GM12878 (cell line): ENCODE data around the gene COL18A1. TPM values are rescaled to one million over a fixed set of nuclear protein-coding genes. Genes with fewer than 3 reads are reported as not detected.

Experiments
- ATAC-seq: fragments of 200-7000 bp; cut with Tn5 transposase; 3 replicates; pipeline ENCODE4 v1.9.1; 2020; ENCODE audit warnings: mild to moderate bottlenecking, moderate library complexity
- BruUV-seq: library from RNA; stranded (reverse); fragments of 400-500 nt; replicated peaks from 2 replicates; lab custom pipeline; 2021; lab: Mats Ljungman, UMichigan
- CTCF ChIA-PET: fragments of 300-600 bp; sonication (Branson Sonifier 250); formaldehyde crosslinking; extraction: SDS; loops from one replicate; lab custom pipeline; 2021; ENCODE audit warnings: inconsistent platforms; lab: Yijun Ruan, JAX
- POLR2A ChIA-PET: fragments of 350-600 bp; formaldehyde crosslinking; extraction: SDS; loops from one replicate; lab custom pipeline; 2021; ENCODE audit warnings: inconsistent platforms; lab: Charles Lee
- RAD21 ChIA-PET: fragments of 300-600 bp; sonication (Branson Sonifier 250); formaldehyde crosslinking; loops from one replicate; lab custom pipeline; 2023; ENCODE audit warnings: antibody characterized with exemption; ENCODE audit not compliant: unreplicated experiment; lab: Charles Lee
- SMC1A ChIA-PET: fragments of 300-600 bp; sonication (Branson Sonifier 250); formaldehyde crosslinking; loops from one replicate; lab custom pipeline; 2023; ENCODE audit not compliant: unreplicated experiment, uncharacterized antibody; lab: Charles Lee
- DNase-seq: peaks from one replicate; pipeline ENCODE4 v3.0.0-alpha.2; 2011; ENCODE audit warnings: low read depth, low spot score
- FAIRE-seq: peaks from 3 replicates; lab custom pipeline; 2011; peaks lifted over from hg19 to GRCh38; lab: Jason Lieb, UNC
- H2AFZ ChIP-seq: 2 replicates; pipeline ENCODE4 v1.6.0; 2011; ENCODE audit warnings: low read depth, low read length, control low read depth; ENCODE audit not compliant: control insufficient read depth
- H3K27ac ChIP-seq: 2 replicates; pipeline ENCODE4 v1.5.1; 2011; ENCODE audit warnings: control low read depth; ENCODE audit not compliant: control insufficient read depth, insufficient read depth
- H3K27me3 ChIP-seq, 2 experiments: replicated peaks in 1 of 2; 2 replicates each; pipeline versions ENCODE4 v1.6.0 to v1.6.1; 2011; ENCODE audit warnings: low read length in 1 of 2; ENCODE audit not compliant: control insufficient read depth in 2 of 2, insufficient read depth in 2 of 2
- H3K36me3 ChIP-seq, 2 experiments: 2 replicates each; pipeline ENCODE4 v1.5.1; 2011; ENCODE audit warnings: low read length in 1 of 2; ENCODE audit not compliant: control insufficient read depth in 2 of 2, insufficient read depth in 2 of 2
- H3K4me1 ChIP-seq: 2 replicates; pipeline ENCODE4 v1.6.1; 2011; ENCODE audit warnings: mild to moderate bottlenecking, low read length, moderate library complexity, mixed read lengths; ENCODE audit not compliant: control insufficient read depth, insufficient read depth
- H3K4me2 ChIP-seq: 2 replicates; pipeline ENCODE4 v1.6.0; 2011; ENCODE audit warnings: control low read depth; ENCODE audit not compliant: control insufficient read depth, insufficient read depth
- H3K4me3 ChIP-seq: fragments of 200-600 bp; sonication (generic); 2 replicates; pipeline ENCODE4 v1.5.1; 2016
- H3K79me2 ChIP-seq: 2 replicates; pipeline ENCODE4 v1.6.0; 2011; ENCODE audit warnings: low read length; ENCODE audit not compliant: control insufficient read depth, insufficient read depth
- H3K9ac ChIP-seq: 2 replicates; pipeline ENCODE4 v1.8.0; 2011; ENCODE audit warnings: low read length, control low read depth, mixed read lengths; ENCODE audit not compliant: control insufficient read depth, insufficient read depth
- H3K9me3 ChIP-seq: replicated peaks from 3 replicates; pipeline ENCODE4 v1.5.1; 2011; ENCODE audit warnings: mild to moderate bottlenecking, low read length; ENCODE audit not compliant: control insufficient read depth, insufficient read depth
- H4K20me1 ChIP-seq: 2 replicates; pipeline ENCODE4 v1.6.0; 2011; ENCODE audit not compliant: control insufficient read depth, insufficient read depth
- SMARCA5 ChIP-seq: fragments of 450-650 bp; IDR thresholded peaks from 2 replicates; pipeline ENCODE4 v1.6.1; 2017; ENCODE audit warnings: mild to moderate bottlenecking
- SUZ12 ChIP-seq: fragments of 200-600 bp; sonication (generic); IDR thresholded peaks from one replicate; pipeline ENCODE4 v1.6.1; 2018; ENCODE audit warnings: antibody characterized with exemption, mild to moderate bottlenecking; ENCODE audit not compliant: unreplicated experiment
- TARDBP ChIP-seq: IDR thresholded peaks from 2 replicates; pipeline ENCODE4 v1.6.1; 2016; ENCODE audit warnings: borderline replicate concordance
- TBL1XR1 ChIP-seq: IDR thresholded peaks from 2 replicates; pipeline ENCODE4 v1.6.1; 2012; ENCODE audit warnings: low read depth, low read length, improper control_type of control experiment
- WGBS: methylation state at CpG from one replicate; pipeline ENCODE4 v1.1.6; 2016; ENCODE audit warnings: low lambda C conversion rate; ENCODE audit not compliant: insufficient replicate concordance, insufficient coverage; ENCODE audit errors: missing lambda C conversion rate; 5-methylcytosine and 5-hydroxymethylcytosine counted together
- in situ Hi-C: fragments of 300-500 bp; cut with MboI; formaldehyde crosslinking; loops from 9 replicates; pipeline ENCODE4 v1.14.3; 2018; ENCODE audit warnings: mixed read lengths
- intact Hi-C: fragments of 100-400 bp; cut with micrococcal nuclease; formaldehyde crosslinking; loops from one replicate; pipeline ENCODE4 v1.14.2; 2022; ENCODE audit not compliant: unreplicated experiment
- polyA plus RNA-seq, 11 experiments: library from polyadenylated mRNA; depleted of rRNA in 4 of 11; unstranded in 6 of 11; stranded (reverse) in 5 of 11; fragments of >200 nt; fragmentation: Nextera tagmentation in 4 of 11; fragmentation: Illumina TruSeq in 1 of 11; extraction: Ambion mirVana in 4 of 11; extraction: Trizol in 1 of 11; gene quantifications; 1 replicate in 1 of 11; 2 replicates in 10 of 11; pipeline versions ENCODE4 v1.2.1 to v1.2.3, GENCODE V29; 2011 to 2016; ENCODE audit warnings: inconsistent platforms in 2 of 11, missing spikeins in 2 of 11, low read depth in 1 of 11
- total RNA-seq, 4 experiments: library from RNA; depleted of rRNA in 3 of 4; stranded (reverse); fragments of >200 nt in 3 of 4; fragmentation: Illumina TruSeq in 1 of 4; extraction: Trizol in 1 of 4; gene quantifications; 2 replicates each; pipeline versions ENCODE4 v1.2.1 to v1.2.3, GENCODE V29; 2013 to 2021
- TF ChIP-seq, protein P1 (sequence below): fragments of 450-650 bp; formaldehyde crosslinking; IDR thresholded peaks from 2 replicates; pipeline ENCODE4 v1.4.0; 2020; ENCODE audit warnings: mild to moderate bottlenecking, moderate library complexity
- TF ChIP-seq, protein P2 (sequence below): fragments of 450-650 bp; IDR thresholded peaks from 2 replicates; pipeline ENCODE4 v1.6.1; 2017; ENCODE audit warnings: low read depth, mild to moderate bottlenecking, moderate library complexity

Gene COL18A1
- total and polyA plus RNA-seq, 10 of the 15 experiments (the other 5 are each of a cell fraction or from before 2014, with no cell fraction given), result under 0.01 to 0.49 (median 0.09) TPM; not detected in 3

DNA sequence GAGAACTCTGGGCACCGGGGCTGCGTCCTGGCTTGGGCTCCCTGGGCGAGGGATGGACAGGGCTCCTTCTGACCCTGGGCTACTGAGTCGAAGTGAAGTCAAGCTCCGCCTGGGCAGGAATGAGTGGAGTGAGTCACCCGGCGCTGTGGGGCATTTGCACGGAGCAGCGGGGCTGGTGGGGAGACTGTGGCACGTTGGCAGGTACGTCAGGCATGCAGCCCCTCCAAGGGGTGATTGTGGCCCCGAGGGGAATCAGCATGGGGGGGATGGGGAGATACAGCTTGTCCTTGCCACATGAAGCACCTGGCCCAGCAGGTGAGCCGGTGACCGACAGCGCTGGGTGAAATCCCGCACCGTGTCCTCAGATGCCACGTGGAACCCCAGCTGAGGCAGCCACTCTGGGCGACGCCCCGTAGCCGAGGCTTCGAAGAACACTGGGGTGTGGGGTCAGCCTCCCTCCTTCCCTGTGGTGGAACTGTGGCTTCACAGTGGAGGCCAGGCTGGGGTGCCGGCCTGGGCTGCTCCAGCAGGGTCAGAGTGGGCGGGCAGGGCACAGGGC is 62.3 kb downstream of the COL18A1 start:
- H4K20me1 ChIP-seq, result no peaks in the 10 kb centered on the region
- TF ChIP-seq SMARCA5, result no peak
- TF ChIP-seq TBL1XR1, result no peak
- TF ChIP-seq, protein P1, sequence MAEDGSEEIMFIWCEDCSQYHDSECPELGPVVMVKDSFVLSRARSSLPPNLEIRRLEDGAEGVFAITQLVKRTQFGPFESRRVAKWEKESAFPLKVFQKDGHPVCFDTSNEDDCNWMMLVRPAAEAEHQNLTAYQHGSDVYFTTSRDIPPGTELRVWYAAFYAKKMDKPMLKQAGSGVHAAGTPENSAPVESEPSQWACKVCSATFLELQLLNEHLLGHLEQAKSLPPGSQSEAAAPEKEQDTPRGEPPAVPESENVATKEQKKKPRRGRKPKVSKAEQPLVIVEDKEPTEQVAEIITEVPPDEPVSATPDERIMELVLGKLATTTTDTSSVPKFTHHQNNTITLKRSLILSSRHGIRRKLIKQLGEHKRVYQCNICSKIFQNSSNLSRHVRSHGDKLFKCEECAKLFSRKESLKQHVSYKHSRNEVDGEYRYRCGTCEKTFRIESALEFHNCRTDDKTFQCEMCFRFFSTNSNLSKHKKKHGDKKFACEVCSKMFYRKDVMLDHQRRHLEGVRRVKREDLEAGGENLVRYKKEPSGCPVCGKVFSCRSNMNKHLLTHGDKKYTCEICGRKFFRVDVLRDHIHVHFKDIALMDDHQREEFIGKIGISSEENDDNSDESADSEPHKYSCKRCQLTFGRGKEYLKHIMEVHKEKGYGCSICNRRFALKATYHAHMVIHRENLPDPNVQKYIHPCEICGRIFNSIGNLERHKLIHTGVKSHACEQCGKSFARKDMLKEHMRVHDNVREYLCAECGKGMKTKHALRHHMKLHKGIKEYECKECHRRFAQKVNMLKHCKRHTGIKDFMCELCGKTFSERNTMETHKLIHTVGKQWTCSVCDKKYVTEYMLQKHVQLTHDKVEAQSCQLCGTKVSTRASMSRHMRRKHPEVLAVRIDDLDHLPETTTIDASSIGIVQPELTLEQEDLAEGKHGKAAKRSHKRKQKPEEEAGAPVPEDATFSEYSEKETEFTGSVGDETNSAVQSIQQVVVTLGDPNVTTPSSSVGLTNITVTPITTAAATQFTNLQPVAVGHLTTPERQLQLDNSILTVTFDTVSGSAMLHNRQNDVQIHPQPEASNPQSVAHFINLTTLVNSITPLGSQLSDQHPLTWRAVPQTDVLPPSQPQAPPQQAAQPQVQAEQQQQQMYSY, result no peak
- no peak for TF ChIP-seq TARDBP
- TF ChIP-seq, protein P2, sequence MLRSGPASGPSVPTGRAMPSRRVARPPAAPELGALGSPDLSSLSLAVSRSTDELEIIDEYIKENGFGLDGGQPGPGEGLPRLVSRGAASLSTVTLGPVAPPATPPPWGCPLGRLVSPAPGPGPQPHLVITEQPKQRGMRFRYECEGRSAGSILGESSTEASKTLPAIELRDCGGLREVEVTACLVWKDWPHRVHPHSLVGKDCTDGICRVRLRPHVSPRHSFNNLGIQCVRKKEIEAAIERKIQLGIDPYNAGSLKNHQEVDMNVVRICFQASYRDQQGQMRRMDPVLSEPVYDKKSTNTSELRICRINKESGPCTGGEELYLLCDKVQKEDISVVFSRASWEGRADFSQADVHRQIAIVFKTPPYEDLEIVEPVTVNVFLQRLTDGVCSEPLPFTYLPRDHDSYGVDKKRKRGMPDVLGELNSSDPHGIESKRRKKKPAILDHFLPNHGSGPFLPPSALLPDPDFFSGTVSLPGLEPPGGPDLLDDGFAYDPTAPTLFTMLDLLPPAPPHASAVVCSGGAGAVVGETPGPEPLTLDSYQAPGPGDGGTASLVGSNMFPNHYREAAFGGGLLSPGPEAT, result no peak
- TF ChIP-seq SUZ12, result no peak
- TF ChIP-seq, all 136 proteins: peak for 0
- Histone ChIP-seq H3K27ac (no peak overlapping the region), H3K79me2 (no peaks in the 10 kb centered on the region), H3K27me3 (no peaks in the 10 kb centered on the region), H3K4me3 (no peak overlapping the region), H3K36me3 (no peaks in the 10 kb centered on the region), H3K4me2 (no peak overlapping the region), H3K9ac (no peak overlapping the region), H3K4me1 (no peaks in the 10 kb centered on the region), H2AFZ (no peak overlapping the region), H3K9me3 (no peaks in the 10 kb centered on the region)
- BruUV-seq, result no TSS peak
- POLR2A ChIA-PET, result no interaction called here
- no peak for DNase-seq
- no peak for FAIRE-seq
- CTCF ChIA-PET, result no interaction called here
- intact Hi-C loops (no loop called here), in situ Hi-C loops (loop anchor here (25.0 kb wide), 1 partner anchor 345 kb away; no protein-coding TSS in a partner anchor)
- SMC1A ChIA-PET, result no interaction called here
- RAD21 ChIA-PET, result no interaction called here
- no peak for ATAC-seq
- WGBS, result 64% methylated on average over 23 of the region's 25 CpGs
